Occipital lobe (tissue), 2 donors: ENCODE data around the gene CMIP. TPM values are rescaled to one million over a fixed set of nuclear protein-coding genes. Genes with fewer than 3 reads are reported as not detected.

Experiments
- DNase-seq: peaks from one replicate; lab custom pipeline; 2025; lab: John Stamatoyannopoulos, UW
- total RNA-seq: library from RNA; depleted of rRNA; stranded (reverse); fragments of >200 nt; gene quantifications from one replicate; pipeline ENCODE4 v1.2.3, GENCODE V29; 2014

The CMIP gene
- total RNA-seq, 1 donor from 2014 or later = 22.9 TPM

DNA sequence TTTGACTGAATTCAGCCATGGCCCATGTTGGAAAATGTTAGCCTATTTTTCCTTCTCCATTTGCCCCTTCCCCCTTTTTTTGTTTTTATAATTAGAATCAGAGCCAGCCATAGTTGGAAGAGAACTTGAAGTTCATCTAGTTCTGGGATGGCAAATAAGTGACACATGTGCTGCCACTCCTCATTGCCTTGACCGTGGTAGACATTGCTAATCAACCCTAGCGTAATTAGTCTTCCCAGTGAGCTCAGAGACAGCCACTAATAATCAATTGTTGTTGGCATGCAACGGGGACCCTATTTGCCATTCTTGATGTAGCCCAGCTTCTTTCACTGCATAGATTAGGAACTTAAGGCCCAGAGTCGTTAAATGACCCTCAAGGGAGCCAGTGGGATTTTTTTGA lies 16.6 kb downstream of the CMIP start:
- DNase-seq = no peak

DNA sequence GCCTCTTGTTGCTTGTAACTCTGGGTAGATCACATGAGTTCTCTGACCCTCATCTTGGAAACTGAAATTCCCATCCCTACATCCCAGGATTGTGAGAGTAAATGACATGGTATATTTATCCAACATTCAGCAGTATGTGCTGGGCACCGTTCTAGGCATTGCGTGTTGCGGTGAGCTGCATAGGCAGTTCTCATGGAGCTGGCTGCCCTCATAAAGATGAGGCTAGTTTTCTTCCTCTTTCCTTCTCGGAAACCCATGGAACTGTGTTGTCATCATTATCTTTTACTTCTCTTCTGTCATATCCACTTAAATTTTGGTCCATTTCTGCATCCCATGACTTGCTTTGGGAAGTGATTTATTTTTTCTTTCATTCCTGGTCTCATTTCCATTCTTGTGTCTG lies 17.2 kb downstream of the CMIP start:
- no peak for DNase-seq

DNA sequence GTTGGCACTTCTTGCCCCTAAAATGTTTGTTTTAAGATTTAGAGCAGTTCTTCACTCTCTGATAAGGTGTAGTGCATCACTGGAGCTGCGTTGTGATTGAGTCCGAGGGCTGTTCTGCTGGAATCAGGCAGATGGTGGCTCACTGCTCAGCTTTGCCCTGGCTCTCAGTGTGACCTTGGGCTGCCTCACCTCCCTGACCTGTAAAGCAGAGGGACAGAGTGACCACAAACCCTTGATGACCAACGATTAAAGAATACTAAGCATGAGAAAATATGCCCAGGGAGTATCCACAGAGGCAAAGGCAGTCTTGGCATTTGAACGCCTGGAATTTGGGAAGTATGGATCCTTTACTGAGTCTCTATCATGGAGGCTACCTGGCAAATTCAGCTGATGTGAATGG lies 18.1 kb downstream of the CMIP start:
- no peak for DNase-seq

DNA sequence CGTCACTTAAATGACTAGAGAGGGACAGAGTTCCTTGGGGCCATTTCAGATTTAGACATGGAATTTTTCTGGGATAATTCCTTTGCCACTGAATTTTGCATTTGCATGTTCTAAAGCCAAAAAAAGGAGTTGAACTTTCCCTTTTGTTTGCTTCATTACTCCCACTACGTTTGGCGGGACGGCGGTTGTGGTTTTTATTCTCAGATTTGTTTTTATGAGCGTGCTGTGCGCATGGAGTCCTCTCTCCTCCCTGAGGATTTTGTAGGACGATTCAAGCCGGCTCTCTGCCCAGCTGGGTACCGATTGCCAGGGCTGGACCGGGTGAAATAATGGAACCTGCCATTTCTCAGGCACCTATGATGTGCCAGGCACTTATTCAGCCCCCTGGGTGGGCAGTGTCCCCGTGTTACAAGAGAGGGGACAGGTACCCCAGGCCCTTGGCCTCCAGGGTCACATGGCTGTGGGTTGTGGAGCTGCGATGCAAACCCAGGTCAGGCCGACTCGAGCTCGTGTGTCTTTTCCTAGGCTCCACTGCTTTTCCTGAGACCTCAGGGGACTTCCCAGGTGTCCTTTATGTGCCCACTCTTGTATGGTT lies 18.8 kb downstream of the CMIP start:
- DNase-seq = no peak

DNA sequence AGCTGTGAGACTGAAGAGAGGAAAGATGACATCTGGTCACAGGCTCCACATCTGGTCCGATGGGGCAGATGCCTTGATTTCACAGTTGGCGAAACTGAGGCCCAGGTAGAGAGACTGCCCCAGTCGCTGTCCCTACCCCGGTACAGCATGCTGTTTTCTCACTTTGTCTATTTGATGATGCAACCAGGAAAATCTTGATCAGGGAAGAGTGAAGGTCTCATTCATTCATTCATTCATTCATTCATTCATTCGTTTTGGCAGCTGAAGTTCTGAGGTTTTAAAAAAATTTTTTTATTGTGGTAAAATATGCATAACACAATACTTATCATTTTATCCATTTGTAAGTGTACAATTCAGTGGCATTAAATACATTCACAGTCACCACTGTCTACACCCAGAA lies 19.7 kb downstream of the CMIP start:
- DNase-seq = no peak

DNA sequence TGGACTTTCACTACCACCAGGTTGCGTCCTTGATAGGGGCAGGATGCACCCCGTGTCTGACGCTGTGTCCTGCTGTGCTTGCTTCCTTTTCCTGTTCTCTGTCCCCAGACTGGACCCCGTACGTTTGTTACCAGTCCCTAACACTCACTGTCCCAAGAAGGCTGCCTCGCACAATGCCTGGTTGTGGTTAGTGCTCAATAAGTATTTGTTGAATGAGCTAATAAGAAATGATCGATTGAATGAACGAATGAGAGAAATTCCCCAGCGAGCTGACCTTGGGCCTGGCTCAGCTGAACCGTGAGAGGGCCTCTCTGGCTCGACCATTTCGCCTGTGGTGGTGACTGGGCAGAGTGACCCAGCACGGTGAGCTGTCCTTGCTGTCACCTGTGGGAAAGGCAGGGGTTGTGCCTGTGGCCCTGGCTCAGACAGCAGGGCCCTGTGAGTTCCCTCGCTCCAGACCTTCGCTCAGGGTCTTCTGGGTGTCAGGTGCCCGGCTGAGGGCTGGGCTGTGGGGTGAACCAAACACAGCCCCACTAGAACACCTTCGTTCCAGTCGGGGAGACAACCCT lies 20.9 kb downstream of the CMIP start:
- DNase-seq = no peak

DNA sequence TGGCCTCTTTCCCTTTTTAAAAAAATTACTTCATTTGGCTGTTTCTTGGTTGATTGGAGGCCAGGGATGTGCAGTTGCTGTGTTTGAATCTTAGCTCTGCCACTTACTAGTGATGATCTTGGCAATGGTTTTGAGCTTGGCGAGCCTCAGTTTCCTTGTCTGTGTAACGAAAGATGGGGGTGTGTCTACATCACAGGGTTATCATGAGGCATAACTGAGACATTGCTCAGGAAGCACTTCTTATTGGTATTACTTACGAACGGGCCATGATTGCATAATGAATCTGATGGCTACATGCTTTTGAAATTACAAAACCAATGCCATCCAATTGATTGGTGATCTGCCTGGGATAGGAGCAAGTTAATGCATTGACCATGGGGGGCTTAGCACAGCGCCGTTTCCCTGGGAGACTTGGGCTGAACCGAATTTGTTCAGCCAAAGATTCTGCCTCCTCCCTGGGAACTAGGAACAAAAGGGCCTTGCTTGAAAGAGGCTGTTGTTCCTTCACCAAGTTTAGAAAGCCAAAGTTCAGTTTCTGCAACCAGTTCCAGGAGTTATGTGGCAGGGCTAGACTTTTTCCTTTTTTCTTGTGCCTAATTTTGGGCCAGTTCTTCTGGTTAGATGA lies 21.9 kb downstream of the CMIP start:
- no peak for DNase-seq

DNA sequence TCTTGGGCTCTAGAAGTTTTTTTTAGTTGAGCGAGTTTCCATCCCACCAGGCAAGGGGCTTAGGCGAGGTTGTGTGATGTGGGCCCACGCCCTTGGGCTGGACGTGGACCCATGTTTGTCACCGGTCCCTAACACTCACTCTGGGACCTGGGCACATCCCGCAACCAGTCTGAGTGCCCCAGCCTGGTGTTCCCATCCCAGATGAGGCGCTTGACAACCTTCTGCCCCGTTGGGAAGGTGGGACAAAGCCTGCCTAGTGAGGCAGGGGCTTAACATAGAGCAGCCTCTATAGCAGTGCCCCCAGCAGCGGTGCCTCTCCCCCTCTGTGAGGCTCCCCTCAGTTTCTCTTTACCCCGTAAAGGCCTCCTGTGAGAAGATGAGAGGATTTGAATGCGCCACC lies 22.5 kb downstream of the CMIP start:
- DNase-seq = no peak

DNA sequence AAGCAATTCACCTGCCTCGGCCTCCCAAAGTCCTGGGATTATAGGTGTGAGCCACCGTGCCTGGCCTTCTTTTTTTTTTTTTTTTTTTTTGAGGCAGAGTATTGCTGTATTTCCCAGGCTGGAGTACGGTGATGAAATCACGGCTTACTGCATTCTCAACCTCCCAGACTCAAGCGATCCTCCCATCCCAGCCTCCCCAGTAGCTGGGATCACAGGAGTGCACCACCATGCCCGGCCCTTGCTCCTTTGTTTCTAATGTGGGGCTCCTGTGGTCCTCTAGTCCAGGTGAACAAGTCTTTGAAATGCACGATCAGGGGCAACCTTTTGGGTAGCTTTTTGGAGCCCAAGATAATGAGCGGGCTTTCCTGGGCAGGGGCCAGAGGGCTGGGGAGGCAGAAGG lies 23.2 kb downstream of the CMIP start:
- DNase-seq = no peak

DNA sequence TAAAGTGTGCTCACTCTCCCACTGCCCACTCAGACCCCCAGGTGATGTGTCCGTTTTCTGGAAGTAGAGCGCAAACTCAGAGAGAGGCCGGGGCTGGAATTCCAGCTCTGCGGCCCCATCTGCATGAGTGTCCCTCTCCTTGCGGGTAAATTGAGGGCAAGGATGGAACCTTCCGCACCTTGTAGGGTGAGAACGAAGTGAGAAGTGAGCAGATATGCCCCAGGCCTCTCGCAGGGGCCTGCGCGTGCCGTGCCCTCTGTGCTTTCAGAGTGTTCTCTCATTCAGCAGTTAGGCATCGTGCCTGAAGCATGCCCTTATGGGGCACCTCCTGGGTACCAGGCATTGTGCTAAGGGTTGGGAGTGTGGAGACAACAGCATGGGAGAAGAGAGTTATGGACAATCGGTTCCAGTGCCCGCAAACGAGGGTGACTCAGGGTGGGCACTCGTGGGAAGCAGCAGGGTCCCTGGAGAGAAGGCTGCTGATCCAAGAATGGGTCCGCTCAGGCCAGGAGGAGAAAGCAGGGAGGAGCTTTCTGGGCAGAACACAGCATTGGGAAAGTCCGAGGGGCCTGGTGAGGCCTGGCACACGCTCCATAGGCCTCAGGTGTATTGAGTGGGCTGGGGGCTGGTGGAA lies 23.8 kb downstream of the CMIP start:
- no peak for DNase-seq

DNA sequence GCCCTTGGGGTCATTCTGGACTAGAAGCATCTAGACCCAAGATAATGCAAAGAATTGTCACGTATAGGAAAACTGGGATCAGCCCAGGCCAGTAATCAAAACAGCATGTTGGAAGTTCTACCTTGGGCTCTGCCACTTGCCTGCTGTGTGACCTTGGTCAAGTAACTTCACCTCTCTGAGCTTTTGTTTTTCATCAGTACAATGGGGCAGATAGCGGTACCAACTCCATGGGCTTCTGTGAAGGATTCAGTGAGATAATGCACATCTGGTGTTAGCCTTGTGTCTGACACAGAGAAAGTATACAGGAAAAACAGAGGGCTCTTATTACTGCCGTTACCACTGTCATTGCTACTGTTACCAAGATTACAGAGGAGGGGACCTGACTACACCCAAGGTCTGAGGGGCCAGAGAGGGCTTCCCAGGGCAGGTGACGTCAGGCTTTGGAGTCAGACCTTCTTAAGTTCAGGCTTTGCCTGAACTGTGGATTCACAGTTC lies 24.6 kb downstream of the CMIP start:
- DNase-seq = no peak

DNA sequence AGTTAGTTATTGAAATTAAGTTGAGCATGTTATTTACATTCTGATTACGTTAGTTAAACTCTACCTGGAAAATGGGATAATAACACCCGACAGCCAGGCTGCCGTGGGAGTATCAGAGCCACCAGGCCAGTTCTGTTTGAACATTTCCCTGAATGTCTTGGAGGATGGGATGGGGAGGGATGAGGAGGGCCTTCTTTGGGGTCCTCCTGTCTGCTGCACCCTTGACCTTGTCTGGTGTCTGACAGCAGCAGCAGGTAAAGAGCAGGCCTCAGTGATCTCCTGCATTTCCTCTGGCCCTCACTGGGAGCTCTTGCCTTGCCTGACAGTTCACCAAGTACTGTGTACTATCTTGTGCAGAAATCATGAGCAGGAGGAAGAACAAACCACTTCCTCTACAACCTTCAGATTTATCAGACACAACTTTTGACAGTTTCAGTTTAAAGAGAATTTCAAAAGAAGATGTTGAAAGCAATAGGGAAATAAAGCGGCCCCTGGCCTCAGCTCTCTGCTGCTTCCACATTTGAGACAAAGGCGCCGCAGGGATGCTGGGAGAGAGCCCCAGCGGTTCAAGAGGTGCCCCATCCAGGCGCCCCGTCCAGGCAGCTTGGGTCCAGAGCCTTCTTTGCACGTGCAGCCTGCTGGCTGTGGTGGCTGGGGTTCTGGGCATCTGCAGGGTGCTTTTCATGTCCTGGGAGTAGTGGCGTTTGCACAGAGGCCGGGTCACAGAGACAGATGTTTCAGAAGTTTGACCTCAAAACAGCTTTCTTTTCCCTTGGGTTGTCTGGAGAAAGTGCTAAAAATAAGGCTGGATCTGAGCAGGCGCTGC lies 25.3 kb downstream of the CMIP start:
- no peak for DNase-seq

DNA sequence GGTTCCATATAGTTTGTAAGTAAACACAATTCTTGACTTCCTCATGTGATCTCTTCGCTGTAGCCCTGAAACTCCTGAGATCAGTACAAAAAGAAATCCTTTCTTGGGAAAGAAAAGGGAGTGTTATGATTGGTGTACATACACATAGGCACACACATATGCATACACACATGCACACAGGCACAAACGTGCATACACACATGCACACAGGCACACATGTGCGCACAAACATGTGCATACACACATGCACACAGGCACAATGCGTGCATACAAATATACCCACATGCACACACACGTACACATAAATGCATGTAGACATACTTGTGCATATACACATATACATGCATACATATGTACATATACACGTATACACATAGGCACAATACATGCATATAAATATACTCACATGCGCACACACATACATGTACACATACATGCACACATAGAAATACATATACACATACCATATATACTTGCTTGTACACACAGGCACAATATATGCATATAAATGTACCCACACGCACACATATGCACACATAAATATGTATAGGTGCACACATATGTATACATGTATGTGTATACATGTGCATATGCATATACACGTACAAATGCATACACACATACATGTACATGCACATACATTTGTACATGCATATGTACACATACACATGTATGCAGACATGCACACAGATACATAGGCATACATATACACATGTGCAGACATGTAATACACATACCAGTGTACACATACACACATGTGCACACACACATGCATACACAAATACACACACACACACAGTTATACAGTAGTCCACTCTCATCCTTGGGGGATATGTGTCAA lies 26.4 kb downstream of the CMIP start:
- DNase-seq = no peak

DNA sequence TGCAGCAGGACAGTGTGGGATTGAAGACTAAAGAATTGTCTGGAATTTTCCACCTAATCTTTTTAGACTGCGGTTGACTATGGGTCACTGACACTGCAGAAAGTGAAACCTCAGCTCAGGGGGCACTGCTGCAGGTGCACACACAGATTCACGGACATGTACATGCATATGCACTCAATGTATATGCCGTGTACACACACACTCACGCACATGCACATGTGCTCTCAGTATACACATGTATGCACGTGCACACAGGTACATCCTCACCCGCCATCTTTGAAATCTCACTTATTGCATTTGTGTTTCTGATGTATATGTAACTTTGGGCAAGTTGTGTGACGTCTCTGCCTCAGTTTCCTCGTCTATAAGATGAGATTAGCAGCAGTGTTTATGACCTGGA lies 27.3 kb downstream of the CMIP start:
- no peak for DNase-seq

DNA sequence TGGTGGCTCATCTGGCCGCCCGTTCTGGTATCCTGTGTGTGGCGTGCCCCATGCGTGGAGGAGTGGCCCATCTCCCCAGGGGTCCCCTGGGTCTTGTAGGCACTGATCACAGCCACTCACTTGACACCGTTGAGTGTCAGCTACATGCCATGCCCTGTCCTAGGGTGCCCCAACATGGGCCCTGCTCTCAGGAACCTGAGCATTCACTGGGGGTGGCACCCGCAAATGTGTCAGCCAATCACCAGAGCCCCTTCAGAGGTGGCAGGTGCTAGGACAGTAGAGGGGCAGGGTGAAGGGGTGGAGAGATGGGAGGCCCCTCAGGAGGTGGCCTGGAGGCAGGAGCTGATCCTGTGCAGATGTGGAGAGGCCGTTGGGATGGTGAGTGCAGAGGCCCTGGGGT lies 27.8 kb downstream of the CMIP start:
- DNase-seq = no peak

DNA sequence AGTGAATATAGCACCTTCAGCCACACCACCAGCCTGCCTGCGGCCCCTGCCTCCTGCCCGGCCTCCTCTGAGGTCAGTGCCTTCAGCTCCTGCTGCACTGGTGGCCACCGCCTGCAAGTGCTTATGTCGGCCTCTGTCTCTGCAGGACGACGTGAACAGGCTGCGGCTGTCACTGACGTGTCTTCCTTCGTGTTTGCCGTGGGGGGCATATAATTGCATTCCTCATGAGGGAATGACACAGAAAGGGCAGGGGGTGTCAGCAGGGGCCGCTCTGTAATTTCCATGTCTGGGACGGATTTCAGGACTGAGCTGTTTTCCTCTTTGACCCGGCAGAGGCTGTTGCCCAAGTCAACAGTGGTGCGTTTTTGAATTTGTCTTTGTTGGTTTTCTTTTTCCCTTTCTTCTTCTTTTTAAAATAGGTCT lies 28.5 kb downstream of the CMIP start:
- no peak for DNase-seq

DNA sequence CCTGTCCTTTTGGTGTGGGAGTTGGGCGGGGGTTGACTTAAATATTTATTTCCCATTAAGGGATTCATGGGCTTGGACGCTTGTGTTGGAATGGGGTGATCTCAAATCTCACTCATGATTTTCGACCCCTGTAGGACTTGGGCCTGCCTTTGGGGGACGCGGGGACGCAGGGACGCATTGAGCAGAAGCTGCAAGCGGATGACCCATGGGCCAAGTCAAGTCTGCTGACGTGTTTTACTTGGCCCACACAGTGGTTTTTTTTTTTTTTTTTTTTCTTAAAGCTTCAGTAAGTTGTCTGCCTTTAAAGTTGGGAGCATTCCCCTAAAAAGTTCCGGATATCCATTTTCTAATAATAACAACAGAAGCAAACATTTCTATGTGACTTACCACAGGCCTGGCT lies 28.9 kb downstream of the CMIP start:
- DNase-seq = no peak

DNA sequence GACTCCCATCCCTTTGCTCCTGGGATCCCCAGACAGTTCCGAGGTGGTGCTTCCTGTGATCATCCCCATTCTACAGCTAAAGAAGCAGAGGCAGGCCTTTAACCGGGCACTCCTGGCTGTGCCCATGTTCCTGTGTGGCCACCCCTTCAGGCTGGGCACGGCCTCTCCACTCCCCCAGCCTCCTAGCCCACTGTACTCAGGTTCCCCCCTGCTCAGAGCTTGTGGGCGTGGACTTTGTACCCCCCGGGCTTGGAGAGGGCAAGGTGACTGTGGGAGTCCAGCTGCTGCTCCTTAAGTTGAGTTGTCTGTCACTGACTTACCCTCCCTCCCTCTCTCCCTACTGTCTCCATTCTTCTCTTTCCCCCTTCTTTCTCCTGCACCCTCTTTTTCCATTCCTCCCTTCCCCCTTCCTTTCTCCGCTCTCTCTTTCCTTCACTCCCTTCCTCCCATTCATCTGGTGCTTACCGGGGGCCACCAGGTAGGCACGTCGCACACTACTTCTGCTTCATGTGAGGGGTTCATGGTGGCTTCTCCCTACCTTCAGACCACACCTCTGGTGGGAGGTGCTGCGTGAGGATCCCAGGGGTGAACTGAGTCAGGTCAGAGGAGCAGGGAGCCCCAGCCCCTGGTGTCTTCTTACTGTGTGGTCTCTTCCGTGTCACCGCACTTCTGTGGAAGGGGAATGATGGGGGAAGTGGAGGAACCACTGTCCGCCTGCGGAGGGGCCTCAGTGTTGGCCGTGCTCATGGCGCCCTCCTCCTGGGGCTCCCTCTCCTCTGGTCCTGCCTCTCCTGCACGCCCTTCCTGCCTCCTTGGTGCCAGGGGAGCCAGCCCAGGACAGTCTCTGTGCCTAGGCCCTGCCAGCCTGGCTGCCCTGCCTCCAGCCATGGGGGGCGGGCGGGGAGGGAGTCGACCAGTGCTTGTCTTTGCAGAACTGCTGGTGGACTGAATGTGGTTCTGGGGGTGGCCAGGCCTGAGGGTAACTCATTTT lies 29.7 kb downstream of the CMIP start:
- no peak for DNase-seq
